ENCODE data around the gene C11orf68. TPM values are rescaled to one million over a fixed set of nuclear protein-coding genes. Genes with fewer than 3 reads are reported as not detected.

C11orf68 gene
- total and polyA plus RNA-seq, 2 experiments from 2014 or later, result 16.8 to 23.2 TPM

GRCh38 chr11:65954771-65955170, 35.9 kb upstream of the C11orf68 start:
- no peak for ATAC-seq
- no peak for TF ChIP-seq NANOG (IDR thresholded peaks at IDR 0.05; ENCODE audit: borderline replicate concordance)
- TF ChIP-seq ZNF331 (CRISPR knock-in tag; IDR thresholded peaks at IDR 0.05; ENCODE audit: low read depth), result no peak
- TF ChIP-seq POLR2AphosphoS5 (IDR thresholded peaks at IDR 0.05; ENCODE audit: low read depth), result no peak
- no peak for TF ChIP-seq STAT1 (IDR thresholded peaks at IDR 0.05; ENCODE audit: unreplicated experiment)
- no peak for TF ChIP-seq ZNF114 (CRISPR knock-in tag; IDR thresholded peaks at IDR 0.05)
- TF ChIP-seq CREB1 (CRISPR knock-in tag; IDR thresholded peaks at IDR 0.05; ENCODE audit: low read depth), result no peak
- TF ChIP-seq REST (IDR thresholded peaks at IDR 0.05; ENCODE audit: unreplicated experiment), result no peak
- no peak for TF ChIP-seq CTCF (conservative IDR thresholded peaks at IDR 0.05; ENCODE audit: low read depth in 2 of 2)
- TF ChIP-seq EZH2phosphoT487 (IDR thresholded peaks at IDR 0.05; ENCODE audit: unreplicated experiment), result no peak
- TF ChIP-seq ZNF462 (CRISPR knock-in tag; IDR thresholded peaks at IDR 0.05), result no peak
- no peak for TF ChIP-seq ETS1 (IDR thresholded peaks at IDR 0.05)
- TF ChIP-seq JUNB (IDR thresholded peaks at IDR 0.05; ENCODE audit: unreplicated experiment), result no peak
- no peak for TF ChIP-seq EZH2 (IDR thresholded peaks at IDR 0.05; ENCODE audit: low read depth, unreplicated experiment)
- Mint-ChIP-seq H3K9me3 (no peaks in the 10 kb centered on the region), H3K4me1 (peaks cover 5% of the 10 kb centered on the region), H3K27ac (0 out of 2 replicates have a peak overlapping the region, but pooled peaks have one; percentile 51), H3K36me3 (ENCODE audit: low read depth) (no peaks in the 10 kb centered on the region), H3K27me3 (ENCODE audit: insufficient read depth, low read depth, poor library complexity) (peaks cover 2% of the 10 kb centered on the region), H3K4me3 (no peak overlapping the region)
- Histone ChIP-seq H3F3A (replicated peaks; ENCODE audit: low read depth) (0 out of 2 replicates have a peak, but pooled peaks cover 3% of the 10 kb centered on the region), H4K20me1 (replicated peaks; ENCODE audit: insufficient read depth) (no peaks in the 10 kb centered on the region), H3K4me3 (no peak overlapping the region), H2AFZ (no peak overlapping the region), H3K9me2 (ENCODE audit: insufficient read depth) (no peaks in the 10 kb centered on the region), H3K79me2 (replicated peaks; ENCODE audit: insufficient read depth) (no peaks in the 10 kb centered on the region), H3K4me2 (no peak overlapping the region), H3K36me3 (ENCODE audit: insufficient read depth) (no peaks in the 10 kb centered on the region), H3K4me1 (ENCODE audit: insufficient read depth) (no peaks in the 10 kb centered on the region), H3K27ac (ENCODE audit: low read depth) (peak overlapping the region; percentile 39; the same call in 1 of the 2 replicates), H3K27me3 (ENCODE audit: insufficient read depth) (no peaks in the 10 kb centered on the region)
- no peak for DNase-seq (ENCODE audit: low spot score)
